ENCODE results near the gene ACTN1. TPM values are rescaled to one million over a fixed set of nuclear protein-coding genes. Genes with fewer than 3 reads are reported as not detected.
A peak's percentile ranks its signal among the peaks of the same experiment; 100 is the strongest.

Gene ACTN1
- total RNA-seq, 3 donors from 2014 or later (not counting 1 experiment from before 2014, with no cell fraction given) = 14.9 to 39.5 (median 19.6) TPM

DNA sequence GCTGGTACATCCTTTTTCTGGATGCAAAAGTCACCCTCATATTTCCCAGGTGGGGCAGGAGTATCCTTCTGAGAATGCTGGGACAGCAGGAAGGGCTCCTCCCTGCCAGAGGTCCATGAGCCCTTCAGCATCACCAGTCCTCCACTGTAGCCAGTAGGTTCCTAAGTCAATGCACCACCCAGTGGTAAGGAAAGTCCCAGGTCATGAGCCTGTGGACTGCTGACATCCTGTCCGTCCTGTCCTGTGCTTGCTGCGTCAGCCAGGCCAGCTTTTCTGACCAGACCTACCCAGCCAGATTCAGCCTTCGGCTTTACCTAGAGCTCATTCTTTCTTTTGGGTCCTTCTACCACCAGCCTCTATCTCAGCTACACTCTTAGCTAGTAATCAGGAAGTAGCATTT, 23.0 kb upstream of the ACTN1 start:
- DNase-seq (peak in 1 of 2 donors; percentile 46), ATAC-seq (peak in 1 of 3 donors; percentile 54)
- H3K36me3 ChIP-seq (ENCODE audit: control insufficient read depth, insufficient read depth, low read length) = no peaks in the 10 kb centered on the region
- H3K9me3 ChIP-seq (ENCODE audit: control insufficient read depth, insufficient read depth, low read length) = no peaks in the 10 kb centered on the region
- no peaks in the 10 kb centered on the region for H3K36me3 Mint-ChIP-seq
- H3K27me3 Mint-ChIP-seq (ENCODE audit: low read depth in 2 of 2) = peaks cover 10 to 17% of the 10 kb centered on the region in 2 donors
- no peak overlapping the region for H3K4me3 Mint-ChIP-seq
- no peak overlapping the region for H3K27ac Mint-ChIP-seq
- no peaks in the 10 kb centered on the region for H3K9me3 Mint-ChIP-seq
- WGBS (ENCODE audit: insufficient coverage) = 85% methylated on average over 3 of the region's 3 CpGs
- no peaks in the 10 kb centered on the region for H3K4me1 ChIP-seq (ENCODE audit: control insufficient read depth, insufficient read depth, low read length)
- H3K4me1 Mint-ChIP-seq = no peaks in the 10 kb centered on the region
- intact Hi-C loops (cut with micrococcal nuclease) = no loop called here
- TF ChIP-seq, protein P1, sequence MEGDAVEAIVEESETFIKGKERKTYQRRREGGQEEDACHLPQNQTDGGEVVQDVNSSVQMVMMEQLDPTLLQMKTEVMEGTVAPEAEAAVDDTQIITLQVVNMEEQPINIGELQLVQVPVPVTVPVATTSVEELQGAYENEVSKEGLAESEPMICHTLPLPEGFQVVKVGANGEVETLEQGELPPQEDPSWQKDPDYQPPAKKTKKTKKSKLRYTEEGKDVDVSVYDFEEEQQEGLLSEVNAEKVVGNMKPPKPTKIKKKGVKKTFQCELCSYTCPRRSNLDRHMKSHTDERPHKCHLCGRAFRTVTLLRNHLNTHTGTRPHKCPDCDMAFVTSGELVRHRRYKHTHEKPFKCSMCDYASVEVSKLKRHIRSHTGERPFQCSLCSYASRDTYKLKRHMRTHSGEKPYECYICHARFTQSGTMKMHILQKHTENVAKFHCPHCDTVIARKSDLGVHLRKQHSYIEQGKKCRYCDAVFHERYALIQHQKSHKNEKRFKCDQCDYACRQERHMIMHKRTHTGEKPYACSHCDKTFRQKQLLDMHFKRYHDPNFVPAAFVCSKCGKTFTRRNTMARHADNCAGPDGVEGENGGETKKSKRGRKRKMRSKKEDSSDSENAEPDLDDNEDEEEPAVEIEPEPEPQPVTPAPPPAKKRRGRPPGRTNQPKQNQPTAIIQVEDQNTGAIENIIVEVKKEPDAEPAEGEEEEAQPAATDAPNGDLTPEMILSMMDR (IDR thresholded peaks at IDR 0.05) = no peak
- H3K27ac ChIP-seq (ENCODE audit: low read length) = no peak overlapping the region
- H3K27me3 ChIP-seq (ENCODE audit: control insufficient read depth, insufficient read depth, low read length) = no peaks in the 10 kb centered on the region
- H3K4me3 ChIP-seq (ENCODE audit: low read length) = no peak overlapping the region

- TF ChIP-seq, protein P1 (IDR thresholded peaks at IDR 0.05) = no peak
- no peak overlapping the region for H3K27ac Mint-ChIP-seq
- peaks cover 10 to 17% of the 10 kb centered on the region in 2 donors for H3K27me3 Mint-ChIP-seq (ENCODE audit: low read depth in 2 of 2)
- Histone ChIP-seq H3K9me3 (ENCODE audit: control insufficient read depth, insufficient read depth, low read length) (no peaks in the 10 kb centered on the region), H3K27ac (ENCODE audit: low read length) (no peak overlapping the region), H3K4me1 (ENCODE audit: control insufficient read depth, insufficient read depth, low read length) (no peaks in the 10 kb centered on the region), H3K27me3 (ENCODE audit: control insufficient read depth, insufficient read depth, low read length) (no peaks in the 10 kb centered on the region), H3K36me3 (ENCODE audit: control insufficient read depth, insufficient read depth, low read length) (no peaks in the 10 kb centered on the region), H3K4me3 (ENCODE audit: low read length) (no peak overlapping the region)
- ATAC-seq (no peak), DNase-seq (no peak)
- WGBS (ENCODE audit: insufficient coverage) = 90% methylated on average over 2 of the region's 2 CpGs
- no peak overlapping the region for H3K4me3 Mint-ChIP-seq
- no peaks in the 10 kb centered on the region for H3K4me1 Mint-ChIP-seq
- intact Hi-C loops (cut with micrococcal nuclease) = no loop called here
- H3K36me3 Mint-ChIP-seq = no peaks in the 10 kb centered on the region
- H3K9me3 Mint-ChIP-seq = no peaks in the 10 kb centered on the region
These were observed 22.3 kb upstream of the ACTN1 start for GRCh38 chr14:69001375-69001774.

DNA sequence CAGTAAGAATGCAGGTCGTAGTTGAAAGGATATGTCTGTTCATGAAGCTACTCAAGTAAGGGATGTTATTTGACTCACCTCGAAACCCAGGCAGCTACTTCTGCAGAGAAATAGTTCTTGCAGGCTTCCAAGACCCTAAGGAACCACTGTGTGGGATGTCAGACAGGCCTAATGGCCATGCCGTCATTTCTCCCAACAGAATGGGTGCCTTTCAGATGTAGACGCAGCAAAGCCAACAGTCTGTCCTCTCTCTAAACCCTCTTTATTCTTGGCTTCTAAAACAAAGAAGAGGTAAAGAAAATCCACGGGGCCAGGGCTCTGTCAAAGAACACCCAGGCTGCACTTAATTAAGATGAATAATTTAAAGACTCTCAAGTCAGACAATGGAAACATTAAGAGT, 19.0 kb upstream of the ACTN1 start:
- no peak overlapping the region for H3K4me3 Mint-ChIP-seq
- H3K27ac Mint-ChIP-seq = no peak overlapping the region
- Histone ChIP-seq H3K36me3 (ENCODE audit: control insufficient read depth, insufficient read depth, low read length) (no peaks in the 10 kb centered on the region), H3K4me1 (ENCODE audit: control insufficient read depth, insufficient read depth, low read length) (no peaks in the 10 kb centered on the region), H3K4me3 (ENCODE audit: low read length) (no peak overlapping the region), H3K27me3 (ENCODE audit: control insufficient read depth, insufficient read depth, low read length) (no peaks in the 10 kb centered on the region), H3K9me3 (ENCODE audit: control insufficient read depth, insufficient read depth, low read length) (no peaks in the 10 kb centered on the region), H3K27ac (ENCODE audit: low read length) (no peak overlapping the region)
- H3K9me3 Mint-ChIP-seq = no peaks in the 10 kb centered on the region
- ATAC-seq (no peak), DNase-seq (no peak)
- 86% methylated on average over 5 of the region's 5 CpGs for WGBS (ENCODE audit: insufficient coverage)
- peaks cover 4 to 9% of the 10 kb centered on the region in 2 donors for H3K27me3 Mint-ChIP-seq (ENCODE audit: low read depth in 2 of 2)
- no peaks in the 10 kb centered on the region for H3K36me3 Mint-ChIP-seq
- TF ChIP-seq, protein P1 (IDR thresholded peaks at IDR 0.05) = no peak
- intact Hi-C loops (cut with micrococcal nuclease) = no loop called here
- H3K4me1 Mint-ChIP-seq = no peaks in the 10 kb centered on the region

DNA sequence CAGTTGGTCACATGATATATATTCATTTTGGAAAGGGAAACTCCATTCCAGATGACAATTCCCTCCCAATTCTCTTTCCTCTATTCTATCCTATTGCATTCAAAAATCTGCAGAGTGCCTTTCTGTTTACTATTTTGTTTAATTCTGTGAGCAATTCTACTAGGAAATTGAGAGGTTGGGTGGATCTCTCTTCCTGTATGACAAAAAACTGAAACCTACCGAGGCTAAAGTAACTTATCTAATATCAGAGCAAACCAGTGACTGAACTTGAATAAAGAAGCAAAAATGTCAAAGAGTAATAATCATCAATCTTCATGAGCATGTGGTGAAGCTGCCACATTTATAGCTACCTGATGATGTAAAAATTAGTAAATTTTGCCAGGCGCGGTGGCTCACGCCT, 16.6 kb upstream of the ACTN1 start:
- Mint-ChIP-seq H3K9me3 (no peaks in the 10 kb centered on the region), H3K36me3 (no peaks in the 10 kb centered on the region), H3K27ac (no peak overlapping the region), H3K4me1 (no peaks in the 10 kb centered on the region), H3K27me3 (ENCODE audit: low read depth in 2 of 2) (peaks cover 0 to 5% of the 10 kb centered on the region in 2 donors), H3K4me3 (no peak overlapping the region)
- TF ChIP-seq, protein P1 (IDR thresholded peaks at IDR 0.05) = no peak
- H3K4me3 ChIP-seq (ENCODE audit: low read length) = no peak overlapping the region
- no peaks in the 10 kb centered on the region for H3K27me3 ChIP-seq (ENCODE audit: control insufficient read depth, insufficient read depth, low read length)
- no peaks in the 10 kb centered on the region for H3K9me3 ChIP-seq (ENCODE audit: control insufficient read depth, insufficient read depth, low read length)
- H3K4me1 ChIP-seq (ENCODE audit: control insufficient read depth, insufficient read depth, low read length) = no peaks in the 10 kb centered on the region
- DNase-seq = no peak
- intact Hi-C loops (cut with micrococcal nuclease) = no loop called here
- no peak overlapping the region for H3K27ac ChIP-seq (ENCODE audit: low read length)
- WGBS (ENCODE audit: insufficient coverage) = 98% methylated on average over 3 of the region's 4 CpGs
- no peak for ATAC-seq
- no peaks in the 10 kb centered on the region for H3K36me3 ChIP-seq (ENCODE audit: control insufficient read depth, insufficient read depth, low read length)
